Kidney (tissue), 14 donors: ENCODE measurements around the gene RPL35A. TPM values are rescaled to one million over a fixed set of nuclear protein-coding genes. Genes with fewer than 3 reads are reported as not detected.

Experiments
- DNase-seq, 5 donors: peaks; one replicate each; pipeline ENCODE4 v3.0.0-alpha.2; 2013 to 2020
- FAIRE-seq: peaks from 2 replicates; lab custom pipeline; 2012; peaks lifted over from hg19 to GRCh38; lab: Jason Lieb, UNC
- H3K27ac ChIP-seq, 2 donors: one replicate each; pipeline ENCODE4 v1.7.0; 2013; ENCODE audit warnings: low read depth in 2 of 2, low read length in 2 of 2, inconsistent platforms in 1 of 2
- H3K27me3 ChIP-seq: one replicate; pipeline ENCODE4 v1.7.1; 2013; ENCODE audit warnings: low read length, inconsistent platforms; ENCODE audit not compliant: control insufficient read depth, insufficient read depth
- H3K36me3 ChIP-seq, 3 donors: one replicate each; pipeline versions ENCODE4 v1.7.0 to v1.7.1; 2013; ENCODE audit warnings: low read length in 3 of 3, control low read depth in 1 of 3, inconsistent platforms in 1 of 3; ENCODE audit not compliant: insufficient read depth in 3 of 3, control insufficient read depth in 2 of 3
- H3K4me1 ChIP-seq, 3 donors: one replicate each; pipeline versions ENCODE4 v1.7.0 to v1.7.1; 2013; ENCODE audit warnings: low read length in 3 of 3, inconsistent platforms in 1 of 3, low read depth in 1 of 3; ENCODE audit not compliant: control insufficient read depth in 2 of 3, insufficient read depth in 2 of 3
- H3K4me3 ChIP-seq, 3 donors: one replicate each; pipeline versions ENCODE4 v1.7.0 to v1.8.1; 2013; ENCODE audit warnings: low read length in 3 of 3, control low read depth in 1 of 3, inconsistent platforms in 1 of 3
- H3K9ac ChIP-seq, 3 donors: one replicate each; pipeline versions ENCODE4 v1.7.0 to v1.7.1; 2013; ENCODE audit warnings: low read length in 3 of 3, control low read depth in 1 of 3, inconsistent platforms in 1 of 3
- H3K9me3 ChIP-seq, 3 donors: one replicate each; pipeline versions ENCODE4 v1.7.0 to v1.7.1; 2013; ENCODE audit warnings: low read length in 3 of 3, control low read depth in 1 of 3, inconsistent platforms in 1 of 3; ENCODE audit not compliant: control insufficient read depth in 2 of 3, insufficient read depth in 1 of 3
- CTCF ChIP-seq: IDR thresholded peaks from 3 replicates; pipeline ENCODE4 v1.5.1; 2012; ENCODE audit warnings: mild to moderate bottlenecking, moderate library complexity, borderline replicate concordance; ENCODE audit not compliant: insufficient read depth; ENCODE audit errors: extremely low read depth
- intact Hi-C: fragments of 100-400 bp; cut with DNase I; formaldehyde crosslinking; loops from one replicate; pipeline ENCODE4 v1.11.1; 2022
- polyA plus RNA-seq: library from polyadenylated mRNA; stranded (reverse); fragments of 350-450 nt; fragmentation: Illumina TruSeq; extraction: RNeasy Lipid Tissue Mini Kit (QIAGEN cat#74804); gene quantifications from one replicate; pipeline ENCODE4 v1.2.3, GENCODE V29; 2014; ENCODE audit warnings: low read depth, low replicate concordance; ENCODE audit not compliant: insufficient read depth
- total RNA-seq: library from RNA; stranded (reverse); fragmentation: NEBNext Ultra II Directional; extraction: Animal tissue kit (Norgen Biotek cat#: 25700); gene quantifications from one replicate; pipeline ENCODE4 v1.2.1, GENCODE V29; 2021
- donor health status: control.
- donor health status: control.
- donor health status: control.
- donor health status: control.
- donor health status: control.
- donor health status: DM: yes; HTN: yes; CAD: no.
- donor health status: Normal renal cell carcinoma (clear cell type).

RPL35A gene
- total and polyA plus RNA-seq, 2 donors from 2014 or later = 721 to 1,510 TPM

GRCh38 chr3:197951392-197951990 lies 1.5 kb downstream of the RPL35A start:
- intact Hi-C loops = no loop called here
- Histone ChIP-seq H3K9me3 (no peaks in the 10 kb centered on the region), H3K27me3 (no peaks in the 10 kb centered on the region), H3K9ac (peak overlapping the region in 2 of 3 donors; percentile 99 to 100), H3K27ac (no peak overlapping the region), H3K4me3 (peak overlapping the region; percentile 86 to 100 (median 100)), H3K4me1 (peaks cover 0 to 15% (median 2%) of the 10 kb centered on the region in 3 donors), H3K36me3 (peaks cover 8 to 52% (median 26%) of the 10 kb centered on the region in 3 donors)
- FAIRE-seq (no peak), DNase-seq (no peak)
- no peak for TF ChIP-seq CTCF

- Histone ChIP-seq H3K9me3 (no peaks in the 10 kb centered on the region), H3K4me3 (no peak overlapping the region), H3K9ac (no peak overlapping the region), H3K4me1 (peaks cover 0 to 15% (median 2%) of the 10 kb centered on the region in 3 donors), H3K27me3 (no peaks in the 10 kb centered on the region), H3K27ac (no peak overlapping the region), H3K36me3 (peaks cover 8 to 55% (median 26%) of the 10 kb centered on the region in 3 donors)
- intact Hi-C loops = no loop called here
- TF ChIP-seq CTCF = no peak
- no peak for DNase-seq
- FAIRE-seq = no peak
These were observed 2.5 kb downstream of the RPL35A start for GRCh38 chr3:197952440-197952839.

- Histone ChIP-seq H3K9ac (no peak overlapping the region), H3K4me1 (peaks cover 0 to 19% (median 2%) of the 10 kb centered on the region in 3 donors), H3K27me3 (no peaks in the 10 kb centered on the region), H3K36me3 (peaks cover 8 to 55% (median 26%) of the 10 kb centered on the region in 3 donors), H3K9me3 (no peaks in the 10 kb centered on the region), H3K4me3 (no peak overlapping the region), H3K27ac (no peak overlapping the region)
- FAIRE-seq (no peak), DNase-seq (no peak)
- intact Hi-C loops = no loop called here
- no peak for TF ChIP-seq CTCF
These were observed 3.3 kb downstream of the RPL35A start for GRCh38 chr3:197953325-197953724.
